ENCODE data around the gene CREG2. TPM values are rescaled to one million over a fixed set of nuclear protein-coding genes. Genes with fewer than 3 reads are reported as not detected.

CREG2 gene
- total and polyA plus RNA-seq, 2 donors (not counting 1 experiment from before 2014, with no cell fraction given), result 0.10 TPM; not detected in 1

GRCh38 chr2:101297383-101297782 lies 89.9 kb downstream of the CREG2 start:
- Mint-ChIP-seq H3K27ac (no peak overlapping the region), H3K4me3 (no peak overlapping the region), H3K9me3 (ENCODE audit: insufficient read depth) (no peaks in the 10 kb centered on the region), H3K4me1 (peaks cover 33% of the 10 kb centered on the region), H3K27me3 (no peaks in the 10 kb centered on the region)
- DNase-seq (no peak), ATAC-seq (ENCODE audit: low read depth) (no peak)
- Histone ChIP-seq H3K4me1 (ENCODE audit: control insufficient read depth in 2 of 2, insufficient read depth in 2 of 2, low read length in 2 of 2) (peaks cover 8 to 13% of the 10 kb centered on the region in 2 donors), H3K27me3 (replicated peaks in 1 of 4; ENCODE audit: control extremely low read depth in 1 of 4, control insufficient read depth in 3 of 4, insufficient read depth in 4 of 4, low read length in 3 of 4) (no peaks in the 10 kb centered on the region), H2AFZ (ENCODE audit: insufficient read depth, low read depth, low read length, poor library complexity, severe bottlenecking) (no peak overlapping the region), H4K20me1 (ENCODE audit: control insufficient read depth, insufficient read depth, low read length, poor library complexity, severe bottlenecking) (peaks cover 66% of the 10 kb centered on the region), H3K4me2 (replicated peaks; ENCODE audit: low read depth, low read length, poor library complexity, severe bottlenecking) (no peak overlapping the region), H3K79me2 (ENCODE audit: control insufficient read depth, insufficient read depth, low read length) (peaks cover 62% of the 10 kb centered on the region), H3K9me3 (ENCODE audit: control extremely low read depth in 1 of 3, control insufficient read depth in 2 of 3, insufficient read depth in 1 of 3, low read length in 2 of 3) (no peaks in the 10 kb centered on the region), H3K4me3 (ENCODE audit: control extremely low read depth in 1 of 5, extremely low read depth in 1 of 5, insufficient read depth in 1 of 5, low read depth in 2 of 5, low read length in 4 of 5) (no peak overlapping the region), H3K9ac (ENCODE audit: low read length) (no peak overlapping the region), H3K36me3 (replicated peaks in 1 of 2; ENCODE audit: control extremely low read depth in 1 of 2, control insufficient read depth in 1 of 2, extremely low read depth in 1 of 2, insufficient read depth in 2 of 2, low read length in 1 of 2) (peaks cover 3 to 22% of the 10 kb centered on the region in 2 experiments), H3K27ac (ENCODE audit: low read length in 2 of 2) (no peak overlapping the region)
- POLR2A ChIA-PET, result no interaction called here
- CTCF ChIA-PET, result no interaction called here
- no peak for TF ChIP-seq EZH2 (IDR thresholded peaks at IDR 0.05; ENCODE audit: borderline replicate concordance, insufficient read depth, low read depth, low read length, poor library complexity, severe bottlenecking)
- TF ChIP-seq CTCF (IDR thresholded peaks at IDR 0.05), result no peak
- 100% methylated on average over 1 of the region's 2 CpGs for WGBS (ENCODE audit: insufficient coverage)
- intact Hi-C loops (cut with micrococcal nuclease), result no loop called here

GRCh38 chr2:101296371-101296770 lies 90.9 kb downstream of the CREG2 start:
- Histone ChIP-seq H4K20me1 (ENCODE audit: control insufficient read depth, insufficient read depth, low read length, poor library complexity, severe bottlenecking) (peaks cover 56% of the 10 kb centered on the region), H3K36me3 (replicated peaks in 1 of 2; ENCODE audit: control extremely low read depth in 1 of 2, control insufficient read depth in 1 of 2, extremely low read depth in 1 of 2, insufficient read depth in 2 of 2, low read length in 1 of 2) (peaks cover 3 to 25% of the 10 kb centered on the region in 2 experiments), H3K9me3 (ENCODE audit: control extremely low read depth in 1 of 3, control insufficient read depth in 2 of 3, insufficient read depth in 1 of 3, low read length in 2 of 3) (no peaks in the 10 kb centered on the region), H2AFZ (ENCODE audit: insufficient read depth, low read depth, low read length, poor library complexity, severe bottlenecking) (no peak overlapping the region), H3K27me3 (replicated peaks in 1 of 4; ENCODE audit: control extremely low read depth in 1 of 4, control insufficient read depth in 3 of 4, insufficient read depth in 4 of 4, low read length in 3 of 4) (no peaks in the 10 kb centered on the region), H3K27ac (ENCODE audit: low read length in 2 of 2) (no peak overlapping the region), H3K4me3 (ENCODE audit: control extremely low read depth in 1 of 5, extremely low read depth in 1 of 5, insufficient read depth in 1 of 5, low read depth in 2 of 5, low read length in 4 of 5) (no peak overlapping the region), H3K4me2 (replicated peaks; ENCODE audit: low read depth, low read length, poor library complexity, severe bottlenecking) (no peak overlapping the region), H3K4me1 (ENCODE audit: control insufficient read depth in 2 of 2, insufficient read depth in 2 of 2, low read length in 2 of 2) (peaks cover 8 to 13% of the 10 kb centered on the region in 2 donors), H3K9ac (ENCODE audit: low read length) (no peak overlapping the region), H3K79me2 (ENCODE audit: control insufficient read depth, insufficient read depth, low read length) (peaks cover 54% of the 10 kb centered on the region)
- H3K4me3 Mint-ChIP-seq, result no peak overlapping the region
- no peak for DNase-seq
- WGBS (ENCODE audit: insufficient coverage), result no CpG with 5 or more reads among the region's 5 CpGs
- intact Hi-C loops (cut with micrococcal nuclease), result no loop called here
- peaks cover 29% of the 10 kb centered on the region for H3K4me1 Mint-ChIP-seq
- ATAC-seq (ENCODE audit: low read depth), result no peak
- ChIA-PET POLR2A (no interaction called here), CTCF (no interaction called here)
- no peaks in the 10 kb centered on the region for H3K27me3 Mint-ChIP-seq
- TF ChIP-seq CTCF (IDR thresholded peaks at IDR 0.05), result no peak
- no peak for TF ChIP-seq EZH2 (IDR thresholded peaks at IDR 0.05; ENCODE audit: borderline replicate concordance, insufficient read depth, low read depth, low read length, poor library complexity, severe bottlenecking)
- H3K27ac Mint-ChIP-seq, result no peak overlapping the region
- H3K9me3 Mint-ChIP-seq (ENCODE audit: insufficient read depth), result no peaks in the 10 kb centered on the region

Data from B cell (primary cell).